Type B pancreatic cell (in vitro differentiated cells): Measurements from ENCODE around the gene CLDN12. TPM values are rescaled to one million over a fixed set of nuclear protein-coding genes. Genes with fewer than 3 reads are reported as not detected.

Source experiments
- DNase-seq: peaks from one replicate; pipeline ENCODE4 v3.0.0; 2021; ENCODE audit warnings: mixed read lengths; ENCODE audit not compliant: unreplicated experiment; ENCODE audit errors: extremely low spot score
- H3K27ac Mint-ChIP-seq: 2 replicates; pipeline ENCODE4 v1.8.0; 2021; ENCODE audit warnings: mild to moderate bottlenecking, mixed read lengths
- H3K27me3 Mint-ChIP-seq: 2 replicates; pipeline ENCODE4 v1.8.0; 2021; ENCODE audit warnings: mixed read lengths
- H3K36me3 Mint-ChIP-seq: 2 replicates; pipeline ENCODE4 v1.8.0; 2021; ENCODE audit warnings: mixed read lengths
- H3K4me1 Mint-ChIP-seq: one replicate; pipeline ENCODE4 v1.8.0; 2021; ENCODE audit warnings: mixed read lengths; ENCODE audit not compliant: unreplicated experiment
- H3K4me3 Mint-ChIP-seq: 2 replicates; pipeline ENCODE4 v1.8.0; 2021; ENCODE audit warnings: mild to moderate bottlenecking, mixed read lengths
- H3K9me3 Mint-ChIP-seq: 2 replicates; pipeline ENCODE4 v1.8.0; 2021; ENCODE audit warnings: mixed read lengths
- long read RNA-seq: library from polyadenylated mRNA; unstranded; transcript quantifications from one replicate; pipeline ENCODE4 v2.0.0, GENCODE V29; 2020
- total RNA-seq: library from RNA; stranded (reverse); gene quantifications from 2 replicates; pipeline ENCODE4 v1.2.1, GENCODE V29; 2021; ENCODE audit warnings: low replicate concordance
- TF ChIP-seq, protein P1 (sequence below): fragments of 200-600 bp; sonication (generic); conservative IDR thresholded peaks from 2 replicates; pipeline ENCODE4 v1.5.0; 2021; ENCODE audit warnings: antibody characterized with exemption, mild to moderate bottlenecking

Gene CLDN12
- total RNA-seq = 34.8 and 36.3 TPM in 2 replicates
- long read RNA-seq, transcript CLDN12-201 (3 exons, 3,565 nt) = major isoform, 22 of 45 reads
- long read RNA-seq, partial matches to known transcripts = 16 of 45 reads
- long read RNA-seq, other reads (novel, unspliced or antisense) = 3 of 45 reads

DNA sequence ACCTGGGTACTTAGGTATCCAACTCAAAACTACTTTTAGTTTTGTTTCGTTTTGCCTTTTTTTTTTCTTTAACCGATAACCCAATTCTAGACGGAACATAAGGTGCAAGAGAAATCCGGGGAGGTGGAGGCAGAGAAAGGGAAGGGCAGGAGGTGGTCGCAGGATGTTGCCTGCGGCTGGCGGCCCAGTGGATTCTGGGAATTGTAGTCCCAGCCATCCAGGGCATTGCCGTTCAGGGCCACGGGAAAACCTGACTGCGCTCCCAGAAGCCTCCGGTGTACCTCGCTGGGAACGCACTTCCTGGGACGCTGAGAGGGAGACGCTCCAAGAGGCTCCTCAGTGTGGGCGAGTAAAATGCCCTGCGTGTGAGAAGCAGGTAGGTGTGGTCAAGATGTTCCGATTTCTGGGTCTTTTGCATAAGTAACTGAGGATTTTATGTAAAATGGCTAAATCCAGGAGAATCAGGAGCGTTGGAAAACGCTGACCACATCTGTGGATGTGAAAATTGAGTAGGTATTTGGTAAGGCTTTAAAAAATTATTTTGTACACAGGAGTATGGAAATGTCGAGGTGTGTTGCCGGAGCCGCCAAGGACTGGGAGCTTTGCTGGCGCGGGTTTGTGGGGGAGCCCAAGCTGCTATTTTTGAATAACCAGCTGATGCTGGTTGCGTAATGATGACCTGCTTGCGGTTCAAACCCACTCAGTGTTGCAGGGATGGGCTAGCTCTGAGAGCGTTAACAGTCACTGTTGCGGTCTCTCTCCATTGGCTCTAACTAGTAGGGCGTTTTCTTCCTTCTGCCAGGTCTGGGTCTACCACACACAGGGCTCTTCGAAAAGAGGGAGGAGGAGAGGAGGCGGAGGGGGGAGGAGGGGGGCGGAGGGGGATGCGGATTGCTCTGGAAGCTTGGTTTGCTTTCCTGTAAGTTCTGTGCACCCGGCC lies at the start of gene CLDN12:
TSS of gene CLDN12 (plus strand) at position 288 of the 940 bp plus-strand sequence. CDS start 9,216 bp downstream, outside the sequence.
- Mint-ChIP-seq H3K9me3 (no peaks in the 10 kb centered on the region), H3K27me3 (peaks cover 9% of the 10 kb centered on the region), H3K4me1 (peaks cover 10% of the 10 kb centered on the region), H3K4me3 (peak within 1 kb of the TSS; percentile 96), H3K36me3 (peaks cover 9% of the 10 kb centered on the region), H3K27ac (peak within 1 kb of the TSS; percentile 92)
- DNase-seq = peak; percentile 80
- TF ChIP-seq, protein P1, sequence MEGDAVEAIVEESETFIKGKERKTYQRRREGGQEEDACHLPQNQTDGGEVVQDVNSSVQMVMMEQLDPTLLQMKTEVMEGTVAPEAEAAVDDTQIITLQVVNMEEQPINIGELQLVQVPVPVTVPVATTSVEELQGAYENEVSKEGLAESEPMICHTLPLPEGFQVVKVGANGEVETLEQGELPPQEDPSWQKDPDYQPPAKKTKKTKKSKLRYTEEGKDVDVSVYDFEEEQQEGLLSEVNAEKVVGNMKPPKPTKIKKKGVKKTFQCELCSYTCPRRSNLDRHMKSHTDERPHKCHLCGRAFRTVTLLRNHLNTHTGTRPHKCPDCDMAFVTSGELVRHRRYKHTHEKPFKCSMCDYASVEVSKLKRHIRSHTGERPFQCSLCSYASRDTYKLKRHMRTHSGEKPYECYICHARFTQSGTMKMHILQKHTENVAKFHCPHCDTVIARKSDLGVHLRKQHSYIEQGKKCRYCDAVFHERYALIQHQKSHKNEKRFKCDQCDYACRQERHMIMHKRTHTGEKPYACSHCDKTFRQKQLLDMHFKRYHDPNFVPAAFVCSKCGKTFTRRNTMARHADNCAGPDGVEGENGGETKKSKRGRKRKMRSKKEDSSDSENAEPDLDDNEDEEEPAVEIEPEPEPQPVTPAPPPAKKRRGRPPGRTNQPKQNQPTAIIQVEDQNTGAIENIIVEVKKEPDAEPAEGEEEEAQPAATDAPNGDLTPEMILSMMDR = no peak

DNA sequence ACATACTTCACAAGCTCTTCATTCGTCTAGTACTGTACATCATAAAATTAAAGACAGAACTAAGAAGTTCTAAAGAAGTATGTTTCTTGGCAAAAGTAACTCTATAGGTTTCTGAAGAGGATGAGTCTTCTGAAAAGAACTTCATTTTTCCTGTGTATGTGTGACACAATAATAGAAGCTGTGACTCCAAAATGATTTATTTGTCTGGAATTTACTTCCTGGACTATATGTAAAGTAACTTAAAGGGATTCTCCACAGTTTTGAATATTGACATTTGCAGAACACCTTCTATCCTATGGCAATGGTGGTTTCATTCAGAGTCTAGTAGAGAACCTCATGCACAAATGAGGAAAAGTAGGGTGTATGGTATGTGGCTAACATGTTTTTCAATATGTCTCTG lies 19.8 kb upstream of the CLDN12 start:
- H3K4me3 Mint-ChIP-seq = no peak overlapping the region

DNA sequence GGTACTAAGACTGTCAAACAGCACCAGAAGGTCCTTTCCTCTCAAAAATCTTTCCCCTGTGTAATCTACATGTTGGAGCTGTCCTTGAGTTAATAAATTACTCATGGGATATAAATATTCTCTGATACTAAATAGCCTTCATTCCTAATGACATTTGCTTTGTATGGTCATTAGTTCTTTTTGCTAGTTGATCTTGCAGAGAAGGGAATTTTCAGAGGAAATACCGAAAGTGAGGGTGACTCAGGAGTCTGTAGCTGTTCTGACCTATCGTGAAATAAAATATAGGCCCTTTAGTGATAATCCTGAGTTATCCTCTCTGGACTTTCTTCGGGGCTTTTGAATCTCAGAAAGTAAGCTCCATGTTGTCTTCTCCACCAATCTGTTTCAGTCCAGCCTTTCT lies 19.4 kb upstream of the CLDN12 start:
- no peak overlapping the region for H3K27ac Mint-ChIP-seq
- H3K4me3 Mint-ChIP-seq = no peak overlapping the region
- H3K36me3 Mint-ChIP-seq = peaks cover 43% of the 10 kb centered on the region
- H3K9me3 Mint-ChIP-seq = no peaks in the 10 kb centered on the region
- no peaks in the 10 kb centered on the region for H3K4me1 Mint-ChIP-seq
- TF ChIP-seq, protein P1 = no peak
- no peak for DNase-seq
- no peaks in the 10 kb centered on the region for H3K27me3 Mint-ChIP-seq

More for the DNA sequence above, 19.8 kb upstream of the CLDN12 start:
- H3K27ac Mint-ChIP-seq = no peak overlapping the region
- DNase-seq = no peak
- H3K36me3 Mint-ChIP-seq = peaks cover 44% of the 10 kb centered on the region
- TF ChIP-seq, protein P1 = no peak
- H3K27me3 Mint-ChIP-seq = no peaks in the 10 kb centered on the region
- no peaks in the 10 kb centered on the region for H3K4me1 Mint-ChIP-seq
- H3K9me3 Mint-ChIP-seq = no peaks in the 10 kb centered on the region

DNA sequence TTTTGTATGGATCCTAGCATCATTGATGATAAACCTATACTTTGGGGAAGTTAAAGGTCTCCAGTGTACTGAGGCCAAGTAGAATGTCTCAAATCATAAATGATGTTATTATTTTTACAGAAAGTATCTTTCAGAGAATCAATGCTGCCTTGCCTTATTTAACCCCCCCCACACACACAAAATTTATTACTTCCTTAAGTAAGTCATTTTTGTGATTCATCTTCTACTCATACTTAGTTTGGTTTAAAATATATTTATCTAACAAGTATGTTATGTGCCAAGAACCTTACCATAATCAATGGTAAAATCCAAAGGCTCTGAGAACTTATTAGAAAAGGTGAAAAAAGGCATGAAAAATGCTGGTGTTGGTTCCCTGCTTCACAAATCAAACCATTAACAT lies 18.8 kb upstream of the CLDN12 start:
- no peaks in the 10 kb centered on the region for H3K4me1 Mint-ChIP-seq
- no peak overlapping the region for H3K4me3 Mint-ChIP-seq
- H3K36me3 Mint-ChIP-seq = peaks cover 37% of the 10 kb centered on the region
- no peak overlapping the region for H3K27ac Mint-ChIP-seq
- no peaks in the 10 kb centered on the region for H3K27me3 Mint-ChIP-seq
- no peak for DNase-seq
- TF ChIP-seq, protein P1 = no peak
- no peaks in the 10 kb centered on the region for H3K9me3 Mint-ChIP-seq

DNA sequence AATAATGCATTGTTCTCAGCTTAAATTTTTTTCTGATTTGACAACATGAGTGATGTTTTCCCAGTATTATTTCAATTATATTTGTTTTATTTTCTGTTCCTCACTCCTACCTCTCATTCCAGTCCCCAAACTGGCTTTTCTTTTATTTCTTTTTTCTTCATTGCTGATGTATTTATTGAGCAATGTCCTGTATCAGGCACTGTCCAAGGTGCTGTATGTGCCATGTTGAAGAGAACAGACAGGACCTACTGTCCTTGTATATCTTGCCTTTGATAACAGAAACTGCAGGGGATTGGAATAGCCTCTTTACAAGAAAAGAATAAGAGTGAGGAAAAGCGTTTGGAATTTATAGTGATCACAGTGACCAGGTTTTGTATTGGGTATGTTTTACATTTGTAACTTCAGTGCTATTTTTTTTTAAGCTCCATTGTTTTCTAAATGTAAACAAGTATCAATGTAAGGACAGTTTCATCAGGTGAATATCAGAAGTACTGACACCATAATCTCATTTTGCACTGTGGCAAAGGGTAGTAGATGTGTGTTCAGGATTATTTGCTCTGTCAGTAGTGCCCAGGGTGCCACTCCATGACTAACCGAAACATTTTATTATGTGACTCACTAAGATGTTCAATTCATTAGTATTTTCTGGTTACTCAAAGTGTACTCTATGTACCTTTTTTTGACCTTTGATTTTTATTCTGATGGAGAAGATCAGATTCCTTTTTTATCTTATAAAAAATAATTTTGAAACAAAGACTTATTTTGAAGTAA lies 15.6 kb upstream of the CLDN12 start:
- TF ChIP-seq, protein P1 = no peak
- no peak overlapping the region for H3K27ac Mint-ChIP-seq
- H3K9me3 Mint-ChIP-seq = no peaks in the 10 kb centered on the region
- no peaks in the 10 kb centered on the region for H3K4me1 Mint-ChIP-seq
- peaks cover 19% of the 10 kb centered on the region for H3K36me3 Mint-ChIP-seq
- H3K4me3 Mint-ChIP-seq = no peak overlapping the region
- no peak for DNase-seq
- H3K27me3 Mint-ChIP-seq = no peaks in the 10 kb centered on the region
